Measurements from ENCODE around the gene IL37.
A peak's percentile ranks its signal among the peaks of the same experiment; 100 is the strongest.
"Not testable (repeated sequence)": the region's sequence is repeated elsewhere in the genome, so short reads cannot be mapped to it uniquely, and the experiment has no call there.

Gene IL37

GRCh38 chr2:112923237-112923966, 12.4 kb downstream of the IL37 start:
- DNase-seq (ENCODE audit: low spot score), result no peak

- DNase-seq (ENCODE audit: low spot score), result no peak
Measured at GRCh38 chr2:112923967-112924338, 13.0 kb downstream of the IL37 start.

GRCh38 chr2:112924360-112924759, 13.4 kb downstream of the IL37 start:
- DNase-seq (ENCODE audit: low spot score), result no peak

- peak; percentile 22 for DNase-seq (ENCODE audit: low spot score)
Measured at GRCh38 chr2:112924821-112925220, 13.9 kb downstream of the IL37 start.

GRCh38 chr2:112926707-112927106, 15.7 kb downstream of the IL37 start:
- no peak for DNase-seq (ENCODE audit: low spot score)

GRCh38 chr2:112927745-112928144, 16.8 kb downstream of the IL37 start:
- no peak for DNase-seq (ENCODE audit: low spot score)

- no peak for DNase-seq (ENCODE audit: low spot score)
Measured at GRCh38 chr2:112933261-112933660, 22.3 kb downstream of the IL37 start.

- DNase-seq (ENCODE audit: low spot score), result not testable (repeated sequence)
Measured at GRCh38 chr2:112934117-112934516, 23.2 kb downstream of the IL37 start.

- DNase-seq (ENCODE audit: low spot score), result no peak
Measured at GRCh38 chr2:112936927-112937232, 25.9 kb downstream of the IL37 start.

- DNase-seq (ENCODE audit: low spot score), result peak; percentile 90
Measured at GRCh38 chr2:112938904-112939303, 27.9 kb downstream of the IL37 start.

- no peak for DNase-seq (ENCODE audit: low spot score)
Measured at GRCh38 chr2:112939425-112939824, 28.5 kb downstream of the IL37 start.

- no peak for DNase-seq (ENCODE audit: low spot score)
Measured at GRCh38 chr2:112940859-112941625, 30.1 kb downstream of the IL37 start.

GRCh38 chr2:112941753-112942653, 31.0 kb downstream of the IL37 start:
- peak; percentile 84 for DNase-seq (ENCODE audit: low spot score)

- DNase-seq (ENCODE audit: low spot score), result peak; percentile 68
Measured at GRCh38 chr2:112942654-112943002, 31.7 kb downstream of the IL37 start.

GRCh38 chr2:112944971-112945370, 34.0 kb downstream of the IL37 start:
- DNase-seq (ENCODE audit: low spot score), result no peak

GRCh38 chr2:112946086-112946485, 35.1 kb downstream of the IL37 start:
- no peak for DNase-seq (ENCODE audit: low spot score)

GRCh38 chr2:112947374-112947773, 36.4 kb downstream of the IL37 start:
- DNase-seq (ENCODE audit: low spot score), result no peak

GRCh38 chr2:112949456-112949855, 38.5 kb downstream of the IL37 start:
- DNase-seq (ENCODE audit: low spot score), result no peak

GRCh38 chr2:112954364-112954763, 43.4 kb downstream of the IL37 start:
- DNase-seq (ENCODE audit: low spot score), result no peak

- DNase-seq (ENCODE audit: low spot score), result peak; percentile 77
Measured at GRCh38 chr2:112957511-112957910, 46.5 kb downstream of the IL37 start.

- DNase-seq (ENCODE audit: low spot score), result peak; percentile 74
Measured at GRCh38 chr2:112958428-112959108, 47.6 kb downstream of the IL37 start.

GRCh38 chr2:112959109-112959812, 48.3 kb downstream of the IL37 start:
- no peak for DNase-seq (ENCODE audit: low spot score)

All from SW480 (cell line).